ENCODE results near the gene LINGO3.

The LINGO3 gene

GRCh38 chr19:2307518-2308012 lies 389 bp downstream of the LINGO3 start:
- in situ Hi-C loops (cut with MboI; ENCODE audit: low sequenced_read_pairs), result no loop called here

- in situ Hi-C loops (cut with MboI; ENCODE audit: low sequenced_read_pairs), result no loop called here
Observed at GRCh38 chr19:2306971-2307370, 983 bp downstream of the LINGO3 start.

- in situ Hi-C loops (cut with MboI; ENCODE audit: low sequenced_read_pairs), result no loop called here
Observed at GRCh38 chr19:2306281-2306806, 1.6 kb downstream of the LINGO3 start.

GRCh38 chr19:2305452-2306280 lies 2.3 kb downstream of the LINGO3 start:
- in situ Hi-C loops (cut with MboI; ENCODE audit: low sequenced_read_pairs), result no loop called here

GRCh38 chr19:2303211-2303798 lies 4.6 kb downstream of the LINGO3 start:
- in situ Hi-C loops (cut with MboI; ENCODE audit: low sequenced_read_pairs), result no loop called here

- in situ Hi-C loops (cut with MboI; ENCODE audit: low sequenced_read_pairs), result no loop called here
Observed at GRCh38 chr19:2302319-2303210, 5.4 kb downstream of the LINGO3 start.

- in situ Hi-C loops (cut with MboI; ENCODE audit: low sequenced_read_pairs), result no loop called here
Observed at GRCh38 chr19:2300533-2300932, 7.4 kb downstream of the LINGO3 start.

- in situ Hi-C loops (cut with MboI; ENCODE audit: low sequenced_read_pairs), result no loop called here
Observed at GRCh38 chr19:2296141-2296540, 11.8 kb downstream of the LINGO3 start.

GRCh38 chr19:2294687-2295335 lies 13.1 kb downstream of the LINGO3 start:
- in situ Hi-C loops (cut with MboI; ENCODE audit: low sequenced_read_pairs), result no loop called here

GRCh38 chr19:2291185-2291751 lies 16.7 kb downstream of the LINGO3 start:
- in situ Hi-C loops (cut with MboI; ENCODE audit: low sequenced_read_pairs), result no loop called here

- in situ Hi-C loops (cut with MboI; ENCODE audit: low sequenced_read_pairs), result no loop called here
Observed at GRCh38 chr19:2290441-2291184, 17.3 kb downstream of the LINGO3 start.

GRCh38 chr19:2289714-2290435 lies 18.1 kb downstream of the LINGO3 start:
- in situ Hi-C loops (cut with MboI; ENCODE audit: low sequenced_read_pairs), result no loop called here

GRCh38 chr19:2288818-2289713 lies 18.9 kb downstream of the LINGO3 start:
- in situ Hi-C loops (cut with MboI; ENCODE audit: low sequenced_read_pairs), result no loop called here

GRCh38 chr19:2288338-2288817 lies 19.6 kb downstream of the LINGO3 start:
- in situ Hi-C loops (cut with MboI; ENCODE audit: low sequenced_read_pairs), result no loop called here

GRCh38 chr19:2287585-2288337 lies 20.2 kb downstream of the LINGO3 start:
- in situ Hi-C loops (cut with MboI; ENCODE audit: low sequenced_read_pairs), result no loop called here

- in situ Hi-C loops (cut with MboI; ENCODE audit: low sequenced_read_pairs), result no loop called here
Observed at GRCh38 chr19:2286402-2287140, 21.4 kb downstream of the LINGO3 start.
